AG04450 (cell line): ENCODE measurements around the gene TANC1. TPM values are rescaled to one million over a fixed set of nuclear protein-coding genes. Genes with fewer than 3 reads are reported as not detected.

Source experiments
- CTCF ChIA-PET: fragments of 300-600, 350-600 bp; formaldehyde crosslinking; extraction: SDS; loops from one replicate; lab custom pipeline; 2022; ENCODE audit warnings: antibody characterized with exemption, inconsistent platforms; lab: Charles Lee
- POLR2A ChIA-PET: fragments of 350-600 bp; formaldehyde crosslinking; extraction: SDS; loops from one replicate; lab custom pipeline; 2021; ENCODE audit warnings: antibody characterized with exemption, inconsistent platforms; lab: Yijun Ruan, JAX
- DNase-seq: peaks from one replicate; pipeline ENCODE4 v3.0.0-alpha.2; 2011; ENCODE audit warnings: low read depth, low spot score
- H3K27ac ChIP-seq: one replicate; pipeline ENCODE4 v1.5.1; 2012; ENCODE audit warnings: low read depth, low read length, control low read depth
- H3K27me3 ChIP-seq: one replicate; pipeline ENCODE4 v1.6.0; 2012; ENCODE audit warnings: low read length; ENCODE audit not compliant: control insufficient read depth, insufficient read depth
- H3K4me3 ChIP-seq: 2 replicates; pipeline ENCODE4 v1.5.1; 2011; ENCODE audit warnings: mild to moderate bottlenecking, low read depth, low read length, control low read depth
- H3K9me3 ChIP-seq: 2 replicates; pipeline ENCODE4 v1.5.1; 2012; ENCODE audit warnings: low read length; ENCODE audit not compliant: control insufficient read depth, insufficient read depth
- CTCF ChIP-seq: IDR thresholded peaks from 2 replicates; pipeline ENCODE4 v1.5.1; 2011; ENCODE audit warnings: low read depth, low read length, control low read depth, inconsistent platforms
- polyA plus RNA-seq: library from polyadenylated mRNA; depleted of rRNA; stranded (reverse); fragments of >200 nt; gene quantifications from 2 replicates; pipeline ENCODE4 v1.2.3, GENCODE V29; 2011

Gene TANC1
- polyA plus RNA-seq, 1 experiment = 28.0 TPM

GRCh38 chr2:159114835-159115234 lies 146.4 kb downstream of the TANC1 start:
- no peak overlapping the region for H3K27ac ChIP-seq
- no peak overlapping the region for H3K4me3 ChIP-seq
- no peak for TF ChIP-seq CTCF
- no peaks in the 10 kb centered on the region for H3K27me3 ChIP-seq
- no peaks in the 10 kb centered on the region; the same call in none of the 2 replicates for H3K9me3 ChIP-seq
- ChIA-PET POLR2A (interaction anchor here (0.7 to 1.2 kb wide), 2 partner anchors 61 to 117 kb away, joined by 3 to 5 read pairs; no protein-coding TSS in a partner anchor), CTCF (interaction anchor here (0.6 to 1.3 kb wide), 2 partner anchors 139 to 215 kb away, joined by 3 read pairs; no protein-coding TSS in a partner anchor)
- DNase-seq = no peak

DNA sequence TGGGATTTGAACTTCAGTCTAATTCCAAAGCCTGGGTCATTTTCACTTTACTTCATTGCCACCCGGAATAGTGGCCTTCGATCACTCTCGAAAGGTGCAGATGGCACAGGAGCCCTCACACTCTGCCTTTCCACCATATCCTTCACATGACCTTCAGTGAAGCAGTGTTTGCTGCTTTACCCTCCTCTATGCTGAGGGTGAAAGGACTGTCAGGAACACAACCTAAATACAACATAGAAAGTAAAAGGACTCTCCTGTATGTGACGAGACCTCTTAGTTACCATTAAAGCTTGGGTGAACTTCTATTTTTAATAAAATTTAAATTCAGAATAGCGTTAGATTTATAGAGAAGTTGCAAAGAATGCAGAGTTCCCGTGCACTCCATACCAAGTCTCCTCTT lies 148.5 kb downstream of the TANC1 start:
- CTCF ChIA-PET = interaction anchor here (1.0 to 2.8 kb wide), 5 partner anchors 37 to 217 kb away, joined by 4 to 37 read pairs (median 5); partner anchors contain the start of gene TANC1
- no peak for TF ChIP-seq CTCF
- DNase-seq = no peak
- no peak overlapping the region for H3K27ac ChIP-seq
- H3K4me3 ChIP-seq = no peak overlapping the region
- H3K27me3 ChIP-seq = no peaks in the 10 kb centered on the region
- no peaks in the 10 kb centered on the region; the same call in none of the 2 replicates for H3K9me3 ChIP-seq
- POLR2A ChIA-PET = no interaction called here

- TF ChIP-seq CTCF = no peak
- no peak for DNase-seq
- Histone ChIP-seq H3K27ac (no peak overlapping the region), H3K4me3 (no peak overlapping the region), H3K9me3 (no peaks in the 10 kb centered on the region; the same call in none of the 2 replicates), H3K27me3 (no peaks in the 10 kb centered on the region)
- ChIA-PET POLR2A (no interaction called here), CTCF (interaction anchor here (0.6 to 2.8 kb wide), 9 partner anchors 17 to 217 kb away, joined by 3 to 37 read pairs (median 5); partner anchors contain the start of gene TANC1)
Observed at GRCh38 chr2:159117658-159118057, 149.2 kb downstream of the TANC1 start.

- ChIA-PET POLR2A (interaction anchor here (0.5 to 1.0 kb wide), 3 partner anchors 91 to 150 kb away, joined by 3 to 6 read pairs (median 4); partner anchors contain the start of gene TANC1), CTCF (interaction anchor here (0.5 to 2.8 kb wide), 99 partner anchors 8 to 638 kb away, joined by 3 to 94 read pairs (median 5); partner anchors contain the start of gene TANC1)
- peak; percentile 77 for DNase-seq
- H3K27me3 ChIP-seq = no peaks in the 10 kb centered on the region
- H3K4me3 ChIP-seq = no peak overlapping the region
- peak; percentile 92 for TF ChIP-seq CTCF
- H3K27ac ChIP-seq = no peak overlapping the region
- H3K9me3 ChIP-seq = no peaks in the 10 kb centered on the region; the same call in none of the 2 replicates
Observed at GRCh38 chr2:159118115-159118858, 149.8 kb downstream of the TANC1 start.
